ENCODE measurements around the gene MYOC.
"Not testable (repeated sequence)": the region's sequence is repeated elsewhere in the genome, so short reads cannot be mapped to it uniquely, and the experiment has no call there.

Gene MYOC

DNA sequence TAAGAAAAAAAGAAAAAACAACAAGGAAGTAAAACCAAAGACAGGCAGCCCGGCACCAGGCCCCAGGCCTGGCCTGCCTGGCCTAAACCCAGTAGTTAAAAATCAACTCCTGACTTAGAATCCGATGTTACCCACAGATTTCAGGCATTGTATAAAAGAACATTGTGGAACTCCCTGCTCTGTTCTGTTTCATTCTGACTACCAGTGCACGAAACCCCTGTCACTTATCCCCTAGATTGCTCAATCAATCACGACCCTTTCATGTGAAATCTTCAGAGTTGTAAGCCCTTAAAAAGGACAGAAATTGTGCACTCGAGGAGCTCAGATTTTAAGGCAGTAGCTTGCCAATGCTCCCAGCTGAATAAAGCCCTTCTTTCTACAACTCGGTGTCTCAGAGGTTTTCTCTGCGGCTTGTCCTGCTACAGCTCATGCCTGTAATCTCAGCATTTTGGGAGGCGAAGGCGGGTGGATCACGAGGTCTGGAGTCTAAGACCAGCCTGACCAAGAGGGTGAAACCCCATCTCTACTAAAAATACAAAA, 46.0 kb downstream of the MYOC start:
- no peak for DNase-seq (ENCODE audit: low read depth, low spot score)

- not testable (repeated sequence) for DNase-seq (ENCODE audit: low read depth, low spot score)
Observed at GRCh38 chr1:171603042-171603441, 49.4 kb downstream of the MYOC start.

GRCh38 chr1:171600862-171601261, 51.6 kb downstream of the MYOC start:
- DNase-seq (ENCODE audit: low read depth, low spot score) = no peak

DNA sequence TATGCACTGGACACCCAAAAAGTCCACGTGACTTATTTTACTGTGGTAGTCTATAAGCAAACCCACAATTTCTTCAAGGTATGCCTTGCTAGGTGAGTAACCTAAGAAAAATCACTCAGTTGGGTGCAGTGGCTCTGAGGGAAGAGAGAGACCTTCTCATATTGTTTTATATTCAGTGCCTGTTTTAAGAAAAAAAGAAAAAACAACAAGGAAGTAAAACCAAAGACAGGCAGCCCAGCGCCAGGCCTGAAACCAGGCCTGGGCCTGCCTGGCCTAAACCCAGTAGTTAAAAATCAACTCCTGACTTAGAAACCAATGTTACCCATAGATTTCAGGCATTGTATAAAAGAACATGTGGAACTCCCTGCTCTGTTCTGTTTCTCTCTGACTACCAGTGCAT, 52.2 kb downstream of the MYOC start:
- DNase-seq (ENCODE audit: low read depth, low spot score) = not testable (repeated sequence)

DNA sequence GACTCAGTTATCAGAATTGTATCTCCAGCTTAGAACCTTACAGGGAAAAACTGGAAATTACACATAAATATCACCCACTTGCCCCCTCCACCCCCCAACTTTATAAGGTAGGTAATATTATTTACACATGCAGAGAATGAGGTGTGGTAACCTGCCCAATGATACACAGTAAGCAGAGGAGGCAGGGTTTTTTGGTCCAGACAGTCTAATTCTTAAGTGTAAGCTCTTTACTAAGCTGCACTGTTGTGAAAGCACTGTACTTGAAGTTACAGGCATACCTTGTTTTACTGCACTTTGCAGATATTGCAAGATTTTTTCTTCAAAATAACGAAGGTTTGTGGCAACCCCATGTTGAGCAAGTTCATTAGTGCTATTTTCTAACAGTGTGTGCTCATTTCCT, 55.3 kb downstream of the MYOC start:
- no peak for DNase-seq (ENCODE audit: low read depth, low spot score)

DNA sequence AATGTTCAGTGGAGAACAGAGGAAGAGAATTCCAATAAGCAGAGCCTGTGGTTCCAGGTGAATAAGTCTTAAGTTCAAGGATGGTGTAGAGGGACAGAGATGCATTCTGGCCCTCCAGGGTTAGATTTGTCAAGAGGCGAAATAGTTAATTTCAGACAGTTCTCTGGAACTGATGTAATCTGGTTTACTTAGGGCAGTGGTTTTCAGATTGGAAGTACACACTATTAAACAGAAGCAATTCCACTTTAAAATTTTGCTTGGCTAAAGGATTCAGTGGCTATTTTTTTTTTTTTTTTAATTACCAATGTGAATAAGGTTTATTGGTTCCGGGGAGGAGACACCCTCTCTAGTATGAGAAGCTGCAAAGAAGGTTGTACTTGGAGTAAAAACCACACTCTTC, 55.8 kb downstream of the MYOC start:
- DNase-seq (ENCODE audit: low read depth, low spot score) = no peak

GRCh38 chr1:171596119-171596518, 56.4 kb downstream of the MYOC start:
- DNase-seq (ENCODE audit: low read depth, low spot score) = no peak

DNA sequence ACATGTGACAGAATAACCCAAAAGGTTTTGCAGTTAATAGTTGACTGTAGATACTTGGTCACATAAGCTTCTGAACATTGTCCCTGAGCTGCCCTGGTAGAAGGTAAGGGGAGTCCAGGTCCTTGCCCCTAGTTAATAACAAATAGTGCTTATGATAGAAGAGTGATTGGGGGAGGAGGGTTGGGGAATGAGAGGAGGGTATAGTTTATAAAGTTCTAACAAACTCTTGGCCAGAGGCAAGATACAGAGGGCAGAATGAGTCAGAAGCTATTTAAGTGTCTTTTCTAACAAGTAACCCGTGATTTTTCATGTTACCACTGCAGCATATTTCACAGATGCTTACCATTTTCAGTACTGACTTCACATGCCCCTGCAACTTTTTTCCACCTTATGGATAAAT, 57.2 kb downstream of the MYOC start:
- no peak for DNase-seq (ENCODE audit: low read depth, low spot score)

DNA sequence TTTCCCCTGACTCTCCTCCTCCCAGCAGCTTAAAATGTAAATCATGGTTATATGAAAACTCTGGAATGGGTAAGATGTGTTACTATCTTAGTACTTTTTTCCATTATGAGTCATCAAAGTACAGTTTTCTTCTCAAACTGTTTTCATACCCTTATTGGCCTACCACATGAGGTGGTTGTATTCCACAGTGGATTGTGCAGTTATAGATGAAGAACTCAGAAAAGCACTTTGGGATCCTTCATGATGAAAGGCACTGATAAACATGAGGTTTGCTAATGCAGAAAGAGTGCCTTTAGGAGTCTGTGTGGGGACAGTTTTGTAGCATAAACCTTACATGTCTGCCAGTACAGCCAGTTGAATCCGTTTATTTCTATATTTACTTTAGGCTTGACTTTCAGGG, 62.5 kb downstream of the MYOC start:
- no peak for DNase-seq (ENCODE audit: low read depth, low spot score)

DNA sequence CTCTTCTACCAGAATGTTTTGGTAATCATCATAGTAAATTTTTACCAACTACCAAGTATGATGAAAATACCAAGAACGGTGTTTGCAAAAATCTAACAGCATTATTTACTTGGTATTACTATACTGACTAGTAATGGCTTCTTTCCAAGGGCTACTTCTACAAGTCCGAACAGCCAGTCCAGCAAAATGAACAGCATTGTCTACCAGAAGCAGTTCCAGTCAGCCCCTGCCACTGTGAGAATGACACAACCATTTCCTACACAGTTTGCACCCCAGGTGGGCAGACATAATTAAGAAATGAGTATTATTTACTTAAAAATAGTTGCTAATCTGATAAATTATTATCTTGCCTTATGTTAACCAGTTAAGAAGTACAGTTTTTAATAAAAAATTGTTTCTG, 64.3 kb downstream of the MYOC start:
- no peak for DNase-seq (ENCODE audit: low read depth, low spot score)

DNA sequence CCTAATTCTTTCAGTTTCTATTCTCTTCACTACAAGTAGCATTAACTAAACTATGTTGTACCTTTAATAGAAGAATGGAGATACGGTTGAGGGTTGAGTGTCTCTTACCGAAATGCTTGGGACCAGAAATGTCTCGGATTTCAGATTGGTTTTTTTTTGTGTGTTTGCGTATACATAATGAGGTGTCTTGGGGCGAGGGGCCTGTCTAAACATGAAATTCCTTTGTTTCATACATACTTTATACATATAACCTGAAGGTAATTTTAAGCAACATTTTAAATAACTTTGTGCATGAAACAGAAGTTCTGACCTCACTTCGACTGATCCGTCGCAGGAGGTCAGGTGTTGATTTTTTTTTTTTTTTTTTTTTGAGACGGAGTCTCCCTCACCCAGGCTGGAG, 66.8 kb downstream of the MYOC start:
- no peak for DNase-seq (ENCODE audit: low read depth, low spot score)

Measured in smooth muscle cell of the brain vasculature (primary cell).